WTC11 (cell line): Measurements from ENCODE around the gene COL5A1. TPM values are rescaled to one million over a fixed set of nuclear protein-coding genes. Genes with fewer than 3 reads are reported as not detected.

Source experiments
- ATAC-seq: fragments of 200-7000 bp; cut with Tn5 transposase; 2 replicates; pipeline ENCODE4 v1.10.0; 2021; ENCODE audit warnings: mild to moderate bottlenecking, moderate library complexity
- CTCF ChIA-PET: fragments of 300-600 bp; sonication (Branson Sonifier 250); formaldehyde crosslinking; loops from one replicate; lab custom pipeline; 2021; ENCODE audit warnings: antibody characterized with exemption; lab: Charles Lee
- POLR2A ChIA-PET: fragments of 350-600 bp; sonication (Branson Sonifier 250); formaldehyde crosslinking; loops from one replicate; lab custom pipeline; 2021; ENCODE audit warnings: antibody characterized with exemption; lab: Charles Lee
- DNase-seq: peaks from one replicate; pipeline ENCODE4 v3.0.0; 2021; ENCODE audit warnings: low spot score
- H3K27ac Mint-ChIP-seq: 2 replicates; pipeline ENCODE4 v1.8.0; 2021; ENCODE audit warnings: mixed read lengths
- H3K27me3 Mint-ChIP-seq: 2 replicates; pipeline ENCODE4 v1.8.0; 2021; ENCODE audit warnings: low read depth, mild to moderate bottlenecking, moderate library complexity, mixed read lengths
- H3K36me3 Mint-ChIP-seq: 2 replicates; pipeline ENCODE4 v1.8.0; 2021; ENCODE audit warnings: mixed read lengths
- H3K4me1 Mint-ChIP-seq: 2 replicates; pipeline ENCODE4 v1.8.0; 2022; ENCODE audit warnings: mixed read lengths
- H3K4me3 Mint-ChIP-seq: 2 replicates; pipeline ENCODE4 v1.8.0; 2021; ENCODE audit warnings: mild to moderate bottlenecking, moderate library complexity, mixed read lengths
- H3K9me3 Mint-ChIP-seq: 2 replicates; pipeline ENCODE4 v1.8.0; 2021; ENCODE audit warnings: mixed read lengths
- FOXP1 ChIP-seq: sonication (generic); formaldehyde crosslinking; IDR thresholded peaks from 2 replicates; pipeline ENCODE4 v1.8.0; 2022; ENCODE audit warnings: missing genetic modification reagents, mild to moderate bottlenecking, moderate library complexity, borderline replicate concordance
- GTF2I ChIP-seq: fragments of 250-450 bp; sonication (Bioruptor Pico); conservative IDR thresholded peaks from 2 replicates; pipeline ENCODE4 v1.4.0; 2021; ENCODE audit warnings: mild to moderate bottlenecking
- OVOL2 ChIP-seq: fragments of 250-450 bp; sonication (Bioruptor Pico); IDR thresholded peaks from 2 replicates; pipeline ENCODE4 v1.9.0; 2021; ENCODE audit warnings: mild to moderate bottlenecking, borderline replicate concordance
- SP1 ChIP-seq: sonication (generic); formaldehyde crosslinking; conservative IDR thresholded peaks from 2 replicates; pipeline ENCODE4 v1.8.1; 2022; ENCODE audit warnings: missing genetic modification reagents
- ZNF219 ChIP-seq: sonication (generic); formaldehyde crosslinking; IDR thresholded peaks from 2 replicates; pipeline ENCODE4 v1.8.0; 2023; ENCODE audit warnings: missing genetic modification reagents, mild to moderate bottlenecking, borderline replicate concordance
- ZNF263 ChIP-seq: sonication (generic); formaldehyde crosslinking; IDR thresholded peaks from 2 replicates; pipeline ENCODE4 v1.8.1; 2022; ENCODE audit warnings: low read depth, mild to moderate bottlenecking, moderate library complexity, missing genetic modification reagents
- ZNF423 ChIP-seq: fragments of 250-450 bp; sonication (Bioruptor Pico); IDR thresholded peaks from 2 replicates; pipeline ENCODE4 v2.1.2; 2022; ENCODE audit warnings: mild to moderate bottlenecking, moderate library complexity
- total RNA-seq: library from RNA; stranded (reverse); gene quantifications from 3 replicates; pipeline ENCODE4 v1.2.3, GENCODE V29; 2021
- TF ChIP-seq, protein P1 (sequence below): sonication (generic); formaldehyde crosslinking; IDR thresholded peaks from 2 replicates; pipeline ENCODE4 v1.8.0; 2023; ENCODE audit warnings: missing genetic modification reagents
- TF ChIP-seq, protein P2 (sequence below): sonication (generic); formaldehyde crosslinking; IDR thresholded peaks from 2 replicates; pipeline ENCODE4 v1.8.0; 2022; ENCODE audit warnings: mild to moderate bottlenecking, missing genetic modification reagents
- TF ChIP-seq, protein P3 (sequence below): sonication (generic); formaldehyde crosslinking; IDR thresholded peaks from 2 replicates; pipeline ENCODE4 v1.8.1; 2023; ENCODE audit warnings: mild to moderate bottlenecking, missing genetic modification reagents, moderate library complexity
- TF ChIP-seq, protein P4 (sequence below): sonication (generic); formaldehyde crosslinking; IDR thresholded peaks from 2 replicates; pipeline ENCODE4 v1.8.1; 2022; ENCODE audit warnings: low read depth, mild to moderate bottlenecking, moderate library complexity, missing genetic modification reagents, borderline replicate concordance
- TF ChIP-seq, protein P5 (sequence below): sonication (generic); formaldehyde crosslinking; IDR thresholded peaks from 2 replicates; pipeline ENCODE4 v1.8.1; 2023; ENCODE audit warnings: mild to moderate bottlenecking, moderate library complexity, missing genetic modification reagents
- TF ChIP-seq, protein P6 (sequence below): sonication (generic); formaldehyde crosslinking; IDR thresholded peaks from 2 replicates; pipeline ENCODE4 v1.8.1; 2023; ENCODE audit warnings: mild to moderate bottlenecking, missing genetic modification reagents

The COL5A1 gene
- total RNA-seq, 1 experiment from 2014 or later = 13.5 TPM

DNA sequence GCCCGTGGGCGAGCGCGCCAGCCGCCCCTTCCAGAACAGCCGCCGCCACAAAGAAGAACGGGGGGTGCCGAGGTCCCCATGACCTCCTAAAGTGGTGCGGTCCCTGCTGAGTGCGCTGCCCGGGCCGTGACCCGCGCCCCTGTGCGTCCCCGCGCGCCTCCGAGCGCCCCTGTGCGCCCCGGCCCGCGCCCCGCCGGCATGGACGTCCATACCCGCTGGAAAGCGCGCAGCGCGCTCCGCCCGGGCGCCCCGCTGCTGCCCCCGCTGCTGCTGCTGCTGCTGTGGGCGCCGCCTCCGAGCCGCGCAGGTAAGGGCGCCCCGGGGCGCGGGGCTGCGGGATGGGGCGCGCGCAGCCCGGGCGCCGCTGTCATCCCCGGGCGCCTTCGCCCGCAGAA, 384 bp downstream of the COL5A1 start:
- peak overlapping the region; percentile 37; the same call in 1 of the 2 replicates for H3K4me3 Mint-ChIP-seq
- no peak overlapping the region for H3K27ac Mint-ChIP-seq
- H3K36me3 Mint-ChIP-seq = no peaks in the 10 kb centered on the region
- TF ChIP-seq, protein P1, sequence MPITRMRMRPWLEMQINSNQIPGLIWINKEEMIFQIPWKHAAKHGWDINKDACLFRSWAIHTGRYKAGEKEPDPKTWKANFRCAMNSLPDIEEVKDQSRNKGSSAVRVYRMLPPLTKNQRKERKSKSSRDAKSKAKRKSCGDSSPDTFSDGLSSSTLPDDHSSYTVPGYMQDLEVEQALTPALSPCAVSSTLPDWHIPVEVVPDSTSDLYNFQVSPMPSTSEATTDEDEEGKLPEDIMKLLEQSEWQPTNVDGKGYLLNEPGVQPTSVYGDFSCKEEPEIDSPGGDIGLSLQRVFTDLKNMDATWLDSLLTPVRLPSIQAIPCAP (CRISPR knock-in tag) = no peak
- TF ChIP-seq ZNF423 (CRISPR knock-in tag) (peak; percentile 78), ZNF263 (CRISPR knock-in tag) (no peak), FOXP1 (0 out of 2 replicates have a peak, but pooled peaks have one; percentile 7), OVOL2 (CRISPR knock-in tag) (no peak)
- TF ChIP-seq, all 79 proteins: peak for 2
- no peak for DNase-seq
- Mint-ChIP-seq H3K9me3 (no peaks in the 10 kb centered on the region), H3K27me3 (peaks cover 15% of the 10 kb centered on the region), H3K4me1 (peaks cover 37% of the 10 kb centered on the region)
- POLR2A ChIA-PET = no interaction called here
- no peak for ATAC-seq
- CTCF ChIA-PET = interaction anchor here (1.2 to 1.7 kb wide), 5 partner anchors 14 to 193 kb away, joined by 3 to 9 read pairs (median 5); no protein-coding TSS in a partner anchor

DNA sequence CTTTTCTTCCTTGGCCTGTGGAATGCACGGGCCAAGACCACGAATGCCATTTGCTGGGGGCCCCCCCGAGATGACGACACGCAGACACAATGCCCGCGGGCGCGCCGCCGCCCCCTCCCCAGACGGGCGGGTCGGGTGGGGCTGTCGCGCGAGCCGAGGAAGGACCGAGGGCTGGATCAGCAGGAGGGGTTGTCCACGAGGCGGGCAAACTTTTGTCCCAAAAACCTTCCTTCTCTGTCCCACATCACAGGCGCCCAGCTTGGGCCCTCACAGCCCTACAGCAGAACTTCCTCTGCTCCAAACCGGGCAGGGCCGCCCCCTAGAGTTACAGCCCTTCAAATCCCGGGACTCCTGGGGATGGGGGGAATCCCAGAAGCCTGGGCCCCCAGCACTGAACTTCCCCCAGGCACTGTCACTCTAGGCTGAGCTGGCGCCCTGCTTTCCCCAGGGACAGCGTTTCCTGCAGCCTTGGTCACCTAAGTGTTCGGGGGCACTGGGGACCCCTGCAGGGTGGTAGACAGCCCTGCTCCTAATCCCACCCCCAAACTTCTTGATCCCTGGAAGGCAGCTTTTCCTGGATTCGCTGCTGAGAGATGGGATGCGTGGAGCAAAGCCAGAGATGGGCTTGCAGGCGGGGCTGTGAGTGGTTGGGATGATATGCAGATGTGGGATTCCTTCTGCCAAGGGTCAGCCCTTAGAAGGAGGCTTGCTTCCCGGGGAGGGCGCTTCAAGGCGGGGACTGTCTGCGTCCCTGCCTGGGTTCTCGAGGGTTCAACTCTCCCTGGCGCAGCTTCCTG, 980 bp downstream of the COL5A1 start:
- H3K4me1 Mint-ChIP-seq = peaks cover 34% of the 10 kb centered on the region
- H3K27me3 Mint-ChIP-seq = peaks cover 15% of the 10 kb centered on the region
- CTCF ChIA-PET = interaction anchor here (0.7 to 1.7 kb wide), 9 partner anchors 13 to 425 kb away, joined by 3 to 9 read pairs (median 3); no protein-coding TSS in a partner anchor
- H3K27ac Mint-ChIP-seq = no peak overlapping the region
- H3K36me3 Mint-ChIP-seq = no peaks in the 10 kb centered on the region
- TF ChIP-seq SP1 (CRISPR knock-in tag) (no peak), GTF2I (CRISPR knock-in tag) (no peak), ZNF219 (no peak)
- TF ChIP-seq, protein P2, sequence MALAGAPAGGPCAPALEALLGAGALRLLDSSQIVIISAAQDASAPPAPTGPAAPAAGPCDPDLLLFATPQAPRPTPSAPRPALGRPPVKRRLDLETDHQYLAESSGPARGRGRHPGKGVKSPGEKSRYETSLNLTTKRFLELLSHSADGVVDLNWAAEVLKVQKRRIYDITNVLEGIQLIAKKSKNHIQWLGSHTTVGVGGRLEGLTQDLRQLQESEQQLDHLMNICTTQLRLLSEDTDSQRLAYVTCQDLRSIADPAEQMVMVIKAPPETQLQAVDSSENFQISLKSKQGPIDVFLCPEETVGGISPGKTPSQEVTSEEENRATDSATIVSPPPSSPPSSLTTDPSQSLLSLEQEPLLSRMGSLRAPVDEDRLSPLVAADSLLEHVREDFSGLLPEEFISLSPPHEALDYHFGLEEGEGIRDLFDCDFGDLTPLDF (CRISPR knock-in tag) = no peak
- TF ChIP-seq, protein P3, sequence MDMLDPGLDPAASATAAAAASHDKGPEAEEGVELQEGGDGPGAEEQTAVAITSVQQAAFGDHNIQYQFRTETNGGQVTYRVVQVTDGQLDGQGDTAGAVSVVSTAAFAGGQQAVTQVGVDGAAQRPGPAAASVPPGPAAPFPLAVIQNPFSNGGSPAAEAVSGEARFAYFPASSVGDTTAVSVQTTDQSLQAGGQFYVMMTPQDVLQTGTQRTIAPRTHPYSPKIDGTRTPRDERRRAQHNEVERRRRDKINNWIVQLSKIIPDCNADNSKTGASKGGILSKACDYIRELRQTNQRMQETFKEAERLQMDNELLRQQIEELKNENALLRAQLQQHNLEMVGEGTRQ (CRISPR knock-in tag) = no peak
- TF ChIP-seq, protein P4, sequence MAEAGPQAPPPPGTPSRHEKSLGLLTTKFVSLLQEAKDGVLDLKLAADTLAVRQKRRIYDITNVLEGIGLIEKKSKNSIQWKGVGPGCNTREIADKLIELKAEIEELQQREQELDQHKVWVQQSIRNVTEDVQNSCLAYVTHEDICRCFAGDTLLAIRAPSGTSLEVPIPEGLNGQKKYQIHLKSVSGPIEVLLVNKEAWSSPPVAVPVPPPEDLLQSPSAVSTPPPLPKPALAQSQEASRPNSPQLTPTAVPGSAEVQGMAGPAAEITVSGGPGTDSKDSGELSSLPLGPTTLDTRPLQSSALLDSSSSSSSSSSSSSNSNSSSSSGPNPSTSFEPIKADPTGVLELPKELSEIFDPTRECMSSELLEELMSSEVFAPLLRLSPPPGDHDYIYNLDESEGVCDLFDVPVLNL = no peak
- TF ChIP-seq, protein P5, sequence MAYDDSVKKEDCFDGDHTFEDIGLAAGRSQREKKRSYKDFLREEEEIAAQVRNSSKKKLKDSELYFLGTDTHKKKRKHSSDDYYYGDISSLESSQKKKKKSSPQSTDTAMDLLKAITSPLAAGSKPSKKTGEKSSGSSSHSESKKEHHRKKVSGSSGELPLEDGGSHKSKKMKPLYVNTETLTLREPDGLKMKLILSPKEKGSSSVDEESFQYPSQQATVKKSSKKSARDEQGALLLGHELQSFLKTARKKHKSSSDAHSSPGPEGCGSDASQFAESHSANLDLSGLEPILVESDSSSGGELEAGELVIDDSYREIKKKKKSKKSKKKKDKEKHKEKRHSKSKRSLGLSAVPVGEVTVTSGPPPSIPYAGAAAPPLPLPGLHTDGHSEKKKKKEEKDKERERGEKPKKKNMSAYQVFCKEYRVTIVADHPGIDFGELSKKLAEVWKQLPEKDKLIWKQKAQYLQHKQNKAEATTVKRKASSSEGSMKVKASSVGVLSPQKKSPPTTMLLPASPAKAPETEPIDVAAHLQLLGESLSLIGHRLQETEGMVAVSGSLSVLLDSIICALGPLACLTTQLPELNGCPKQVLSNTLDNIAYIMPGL = no peak
- TF ChIP-seq, protein P6, sequence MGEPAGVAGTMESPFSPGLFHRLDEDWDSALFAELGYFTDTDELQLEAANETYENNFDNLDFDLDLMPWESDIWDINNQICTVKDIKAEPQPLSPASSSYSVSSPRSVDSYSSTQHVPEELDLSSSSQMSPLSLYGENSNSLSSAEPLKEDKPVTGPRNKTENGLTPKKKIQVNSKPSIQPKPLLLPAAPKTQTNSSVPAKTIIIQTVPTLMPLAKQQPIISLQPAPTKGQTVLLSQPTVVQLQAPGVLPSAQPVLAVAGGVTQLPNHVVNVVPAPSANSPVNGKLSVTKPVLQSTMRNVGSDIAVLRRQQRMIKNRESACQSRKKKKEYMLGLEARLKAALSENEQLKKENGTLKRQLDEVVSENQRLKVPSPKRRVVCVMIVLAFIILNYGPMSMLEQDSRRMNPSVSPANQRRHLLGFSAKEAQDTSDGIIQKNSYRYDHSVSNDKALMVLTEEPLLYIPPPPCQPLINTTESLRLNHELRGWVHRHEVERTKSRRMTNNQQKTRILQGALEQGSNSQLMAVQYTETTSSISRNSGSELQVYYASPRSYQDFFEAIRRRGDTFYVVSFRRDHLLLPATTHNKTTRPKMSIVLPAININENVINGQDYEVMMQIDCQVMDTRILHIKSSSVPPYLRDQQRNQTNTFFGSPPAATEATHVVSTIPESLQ (CRISPR knock-in tag) = no peak
- DNase-seq (peak; percentile 41), ATAC-seq (peak; percentile 18)
- peak overlapping the region; percentile 74 for H3K4me3 Mint-ChIP-seq
- POLR2A ChIA-PET = no interaction called here
- no peaks in the 10 kb centered on the region for H3K9me3 Mint-ChIP-seq
